ENCODE measurements around the gene SVOPL.

The SVOPL gene

DNA sequence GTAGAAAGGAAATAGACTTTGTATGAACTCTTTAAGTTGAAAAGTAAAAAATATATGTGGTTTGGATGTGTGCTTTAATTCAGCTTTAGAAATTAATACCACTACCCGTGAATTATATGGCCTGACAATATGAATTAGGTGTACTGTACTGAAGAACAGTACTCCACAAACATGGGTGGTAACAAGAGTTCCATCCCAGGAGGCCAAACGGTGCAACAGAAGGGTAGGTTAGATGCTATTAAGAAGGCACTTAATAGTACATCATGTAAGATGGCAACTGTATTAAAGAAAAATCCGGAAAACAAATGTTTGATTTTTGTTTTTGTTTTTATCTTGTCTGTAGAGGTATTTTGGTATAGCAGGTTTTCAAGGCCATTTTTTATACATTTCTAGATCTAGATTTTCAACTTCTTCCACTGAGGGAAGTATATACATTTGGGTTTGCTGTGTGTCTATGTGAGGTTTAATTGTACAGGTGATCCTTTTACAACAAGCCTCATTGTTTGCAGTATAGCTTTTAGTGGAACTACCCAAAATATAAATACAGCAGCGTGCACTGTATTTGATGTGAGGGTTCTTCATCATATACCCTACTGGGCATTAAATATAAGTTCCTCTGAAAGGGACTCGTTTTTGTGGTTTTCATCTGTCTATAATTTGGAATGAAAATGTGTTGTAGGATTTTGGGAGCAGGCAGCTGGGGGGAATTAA, 115.7 kb downstream of the SVOPL start:
- DNase-seq (ENCODE audit: insufficient read length, low spot score) (no peak), FAIRE-seq (no peak)
- no peak for TF ChIP-seq POLR2A (IDR thresholded peaks at IDR 0.05; ENCODE audit: low read depth, low read length)

DNA sequence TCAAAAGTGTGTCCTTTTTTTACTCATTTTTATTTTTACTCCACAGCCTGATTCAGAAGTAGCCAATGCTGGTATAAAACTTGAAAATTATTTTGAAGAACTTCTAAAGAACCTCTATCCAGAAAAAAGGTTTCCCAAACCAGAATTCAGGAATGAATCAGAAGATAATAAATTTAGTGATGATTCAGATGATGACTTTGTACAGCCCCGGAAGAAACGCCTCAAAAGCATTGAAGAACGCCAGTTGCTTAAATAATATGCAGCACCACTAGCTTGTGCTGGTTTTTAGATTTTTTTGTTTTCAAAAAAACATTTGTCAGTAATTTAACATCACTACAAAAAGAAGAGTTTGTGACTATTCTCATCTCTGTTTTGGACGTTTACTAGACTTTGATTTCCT, 116.5 kb downstream of the SVOPL start:
- FAIRE-seq (no peak), DNase-seq (ENCODE audit: insufficient read length, low spot score) (no peak)
- TF ChIP-seq POLR2A (IDR thresholded peaks at IDR 0.05; ENCODE audit: low read depth, low read length): no peak

DNA sequence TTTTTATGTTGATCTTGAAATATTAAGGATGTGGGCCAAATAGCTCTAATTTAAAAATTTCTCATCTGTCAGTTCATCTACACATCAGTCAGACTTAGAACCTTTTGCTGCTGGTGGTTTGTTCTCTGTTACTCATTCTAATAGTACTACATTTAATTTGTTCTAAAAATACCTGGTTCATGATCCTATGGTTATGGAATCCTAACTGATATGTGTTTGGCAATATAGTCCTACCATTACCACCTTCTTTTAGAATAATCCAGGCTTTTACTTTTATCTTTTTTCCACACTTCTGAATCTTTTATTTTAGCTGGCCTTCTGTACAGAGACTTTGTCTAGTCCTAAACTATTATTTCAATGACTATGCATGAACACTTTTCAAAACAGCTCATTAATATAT, 116.9 kb downstream of the SVOPL start:
- DNase-seq (ENCODE audit: insufficient read length, low spot score) (no peak), FAIRE-seq (no peak)
- TF ChIP-seq POLR2A (IDR thresholded peaks at IDR 0.05; ENCODE audit: low read depth, low read length): no peak

- TF ChIP-seq POLR2A (IDR thresholded peaks at IDR 0.05; ENCODE audit: low read depth, low read length): no peak
- FAIRE-seq: no peak
These were observed 120.1 kb downstream of the SVOPL start for GRCh38 chr7:138581065-138581464.

DNA sequence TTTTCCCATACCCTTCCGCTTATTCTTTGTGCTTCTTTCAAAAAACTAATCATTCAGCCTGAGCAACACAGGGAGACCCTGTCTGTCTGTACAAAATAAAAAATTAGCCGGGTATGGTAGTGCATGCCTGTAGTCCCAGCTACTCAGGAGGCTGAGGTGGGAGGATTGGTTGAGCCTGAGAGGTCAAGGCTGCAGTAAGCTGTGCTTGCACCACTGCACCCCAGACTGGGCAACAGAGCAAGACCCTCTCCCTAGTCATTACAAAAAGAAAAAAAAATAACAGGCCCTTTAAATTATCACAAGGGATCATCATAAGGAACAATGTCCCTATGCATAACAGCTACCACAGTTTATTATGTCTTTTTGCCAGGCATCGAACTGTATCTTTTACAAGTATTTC, 121.5 kb downstream of the SVOPL start:
- DNase-seq (ENCODE audit: insufficient read length, low spot score) (no peak), FAIRE-seq (no peak)
- TF ChIP-seq POLR2A (IDR thresholded peaks at IDR 0.05; ENCODE audit: low read depth, low read length): no peak

More at GRCh38 chr7:138581065-138581464, 120.1 kb downstream of the SVOPL start:
- no peak for DNase-seq (ENCODE audit: insufficient read length, low spot score)

DNA sequence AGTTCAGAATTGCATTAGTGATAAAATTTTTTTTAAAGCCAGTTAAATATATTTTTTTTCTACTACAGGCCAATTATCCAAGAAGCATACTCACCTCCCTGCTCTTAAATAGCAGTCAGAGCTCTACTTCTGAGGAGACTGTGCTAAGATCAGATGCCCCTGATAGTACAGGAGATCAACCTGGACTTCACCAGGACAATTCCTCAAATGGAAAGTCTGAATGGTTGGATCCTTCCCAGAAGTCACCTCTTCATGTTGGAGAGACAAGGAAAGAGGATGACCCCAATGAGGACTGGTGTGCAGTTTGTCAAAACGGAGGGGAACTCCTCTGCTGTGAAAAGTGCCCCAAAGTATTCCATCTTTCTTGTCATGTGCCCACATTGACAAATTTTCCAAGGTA, 122.0 kb downstream of the SVOPL start:
- no peak for FAIRE-seq
- DNase-seq (ENCODE audit: insufficient read length, low spot score): no peak
- TF ChIP-seq POLR2A (IDR thresholded peaks at IDR 0.05; ENCODE audit: low read depth, low read length): no peak

DNA sequence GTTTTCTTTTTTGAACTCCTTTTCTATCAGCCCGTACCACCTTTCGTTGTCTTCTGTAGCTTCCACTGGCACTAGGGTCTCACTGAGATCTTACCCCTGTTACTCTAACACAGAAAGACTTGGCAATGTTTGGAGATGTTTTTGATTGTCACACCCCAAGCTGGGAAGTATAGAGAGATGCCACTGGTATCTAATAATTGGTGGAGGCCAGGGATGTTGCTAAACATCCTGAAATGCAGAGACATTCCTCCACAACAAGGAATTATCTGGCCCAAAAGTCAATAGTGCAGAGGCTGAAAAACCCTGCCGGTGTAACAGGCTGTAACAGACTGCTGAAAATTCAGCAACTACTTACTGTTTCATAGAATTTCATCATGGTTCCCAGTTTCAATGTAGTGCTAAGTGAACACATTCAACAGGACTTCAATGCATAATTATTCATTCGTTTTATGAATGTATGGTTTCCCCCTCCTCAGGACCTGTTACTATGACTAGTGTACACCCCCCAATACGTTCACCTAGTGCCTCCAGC, 125.2 kb downstream of the SVOPL start:
- FAIRE-seq (no peak), DNase-seq (ENCODE audit: insufficient read length, low spot score) (no peak)
- TF ChIP-seq POLR2A (IDR thresholded peaks at IDR 0.05; ENCODE audit: low read depth, low read length): no peak

DNA sequence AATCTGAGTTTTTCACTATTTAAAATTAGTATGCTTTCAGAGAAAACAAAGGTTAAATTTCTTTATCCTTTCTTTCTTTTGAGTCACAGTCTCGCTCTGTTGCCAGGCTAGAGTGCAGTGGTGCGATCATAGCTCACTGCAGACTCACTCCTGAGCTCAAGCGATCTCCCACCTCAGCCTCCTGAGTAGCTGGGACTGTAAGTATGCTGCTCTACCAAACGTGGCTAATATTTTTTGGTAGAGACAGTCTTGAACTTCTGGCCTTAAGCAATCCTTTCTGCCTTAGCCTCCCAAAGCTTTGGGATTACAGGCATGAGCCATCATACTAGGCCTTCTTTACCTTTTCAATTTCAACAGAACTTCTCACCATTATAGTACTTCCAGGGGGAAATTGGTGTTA, 127.4 kb downstream of the SVOPL start:
- FAIRE-seq (no peak), DNase-seq (ENCODE audit: insufficient read length, low spot score) (no peak)
- TF ChIP-seq POLR2A (IDR thresholded peaks at IDR 0.05; ENCODE audit: low read depth, low read length): no peak

DNA sequence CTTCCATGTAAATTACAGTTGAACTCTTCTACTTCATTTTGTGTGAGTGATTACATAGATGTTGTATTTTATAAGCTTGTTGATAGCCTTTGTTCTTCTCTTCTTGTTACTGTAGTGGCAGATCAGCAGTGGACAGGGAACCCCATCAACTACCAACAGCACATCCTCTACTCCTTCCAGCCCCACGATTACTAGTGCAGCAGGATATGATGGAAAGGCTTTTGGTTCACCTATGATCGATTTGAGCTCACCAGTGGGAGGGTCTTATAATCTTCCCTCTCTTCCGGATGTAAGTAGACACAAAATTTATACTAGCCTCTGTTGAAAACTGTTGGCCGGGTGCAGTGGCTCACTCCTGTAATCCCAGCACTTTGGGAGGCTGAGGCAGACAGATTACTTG, 130.4 kb downstream of the SVOPL start:
- FAIRE-seq (no peak), DNase-seq (ENCODE audit: insufficient read length, low spot score) (no peak)
- TF ChIP-seq POLR2A (IDR thresholded peaks at IDR 0.05; ENCODE audit: low read depth, low read length): no peak

DNA sequence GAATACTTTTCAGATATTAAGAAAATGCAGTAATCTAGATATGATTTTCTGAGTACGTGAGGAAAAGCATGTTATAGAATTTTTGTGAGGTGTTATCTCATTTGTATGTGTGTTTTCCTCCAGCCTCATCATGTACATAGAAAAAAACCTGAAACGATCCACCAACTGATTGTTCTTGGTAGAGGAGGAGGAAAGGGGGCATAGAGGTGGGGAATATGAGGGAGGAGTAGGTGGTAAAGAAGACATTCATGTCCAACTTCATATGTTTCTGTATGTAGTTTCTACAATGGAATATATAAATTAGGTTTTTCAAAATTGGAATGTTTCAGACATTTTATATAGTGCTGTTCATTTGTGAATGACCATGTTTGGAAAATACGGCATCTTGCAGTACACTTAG, 131.7 kb downstream of the SVOPL start:
- no peak for DNase-seq (ENCODE audit: insufficient read length, low spot score)
- FAIRE-seq: no peak
- TF ChIP-seq POLR2A (IDR thresholded peaks at IDR 0.05; ENCODE audit: low read depth, low read length): no peak

- TF ChIP-seq POLR2A (IDR thresholded peaks at IDR 0.05; ENCODE audit: low read depth, low read length): no peak
- no peak for FAIRE-seq
- DNase-seq (ENCODE audit: insufficient read length, low spot score): no peak
These were observed 132.5 kb downstream of the SVOPL start for GRCh38 chr7:138568655-138569054.

DNA sequence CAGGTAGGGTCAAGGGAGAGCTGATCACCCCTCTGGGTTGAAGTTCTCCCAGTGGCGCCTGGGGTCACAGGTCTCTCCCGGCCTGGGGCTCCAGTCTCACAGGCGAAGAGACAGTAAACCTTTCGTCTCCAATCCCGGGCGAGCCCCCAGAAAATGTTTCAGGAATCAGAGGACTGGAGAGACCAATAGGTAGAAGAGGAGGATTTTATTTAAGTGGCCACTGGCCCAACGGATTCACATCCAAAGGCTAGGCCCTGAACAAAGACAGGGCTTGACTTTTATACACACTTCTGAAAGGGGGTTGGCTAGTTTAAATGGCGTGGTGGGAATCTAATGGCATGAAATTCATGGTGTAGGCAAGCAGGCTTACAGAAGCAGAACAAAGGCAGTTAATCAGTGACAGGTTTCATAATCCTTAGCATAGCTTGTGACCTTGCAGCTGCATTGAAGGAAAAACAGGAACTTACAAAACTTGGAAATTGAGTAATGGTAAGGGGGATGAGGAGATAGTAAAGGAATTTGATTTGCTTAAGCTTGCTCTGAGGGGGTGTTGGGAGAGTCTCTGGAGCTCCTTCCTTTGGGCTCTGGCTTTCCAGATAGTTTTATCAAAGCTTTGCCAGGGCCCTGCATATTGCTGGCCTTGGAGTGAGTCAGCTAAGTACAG, 135.6 kb downstream of the SVOPL start:
- DNase-seq (ENCODE audit: insufficient read length, low spot score) (no peak), FAIRE-seq (no peak)
- TF ChIP-seq POLR2A (IDR thresholded peaks at IDR 0.05; ENCODE audit: low read depth, low read length): no peak

- FAIRE-seq: no peak
- TF ChIP-seq POLR2A (IDR thresholded peaks at IDR 0.05; ENCODE audit: low read depth, low read length): no peak
- DNase-seq (ENCODE audit: insufficient read length, low spot score): no peak
These were observed 136.1 kb downstream of the SVOPL start for GRCh38 chr7:138565071-138565450.

- TF ChIP-seq POLR2A (IDR thresholded peaks at IDR 0.05; ENCODE audit: low read depth, low read length): no peak
- DNase-seq (ENCODE audit: insufficient read length, low spot score) (no peak), FAIRE-seq (no peak)
These were observed 136.8 kb downstream of the SVOPL start for GRCh38 chr7:138564365-138564764.

DNA sequence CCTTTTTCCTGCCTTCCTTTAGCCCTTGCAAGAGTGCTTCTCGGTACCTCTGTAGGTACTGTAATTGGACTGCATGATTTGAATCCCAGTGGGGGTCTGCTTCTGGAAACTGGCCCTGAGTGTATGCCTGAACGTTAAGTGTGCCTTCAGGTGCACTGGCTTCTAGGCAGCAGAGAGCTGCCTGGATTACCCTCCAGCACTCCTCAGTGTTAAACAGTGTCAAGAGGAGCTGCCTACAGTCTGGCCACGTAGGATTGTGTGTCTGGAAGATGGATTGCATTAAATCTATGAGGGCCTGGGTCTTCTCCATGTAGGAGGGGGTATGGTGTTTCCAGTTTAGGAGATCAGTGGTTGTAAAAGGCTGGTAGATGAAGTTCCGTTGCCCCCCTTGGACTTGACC, 137.4 kb downstream of the SVOPL start:
- DNase-seq (ENCODE audit: insufficient read length, low spot score) (no peak), FAIRE-seq (no peak)

More for the DNA sequence above, 137.4 kb downstream of the SVOPL start:
- no peak for TF ChIP-seq POLR2A (IDR thresholded peaks at IDR 0.05; ENCODE audit: low read depth, low read length)

All from H54 (cell line).